Osteoblast (primary cell): ENCODE results near the gene MBP. TPM values are rescaled to one million over a fixed set of nuclear protein-coding genes. Genes with fewer than 3 reads are reported as not detected.

Experiments used
- DNase-seq: peaks from one replicate; pipeline ENCODE4 v3.0.0; 2011; ENCODE audit warnings: low spot score, mixed read lengths; ENCODE audit not compliant: insufficient read length; ENCODE audit errors: missing footprints
- H2AFZ ChIP-seq: 2 replicates; pipeline ENCODE4 v1.6.0; 2011; ENCODE audit warnings: mild to moderate bottlenecking, low read length
- H3K27ac ChIP-seq: 2 replicates; pipeline ENCODE4 v1.5.1; 2011; ENCODE audit warnings: mild to moderate bottlenecking, low read depth, low read length, moderate library complexity
- H3K27me3 ChIP-seq: 2 replicates; pipeline ENCODE4 v1.6.0; 2012; ENCODE audit warnings: mild to moderate bottlenecking, control low read depth, inconsistent platforms, low read length, moderate library complexity; ENCODE audit not compliant: insufficient read depth
- H3K36me3 ChIP-seq: 2 replicates; pipeline ENCODE4 v1.5.1; 2011; ENCODE audit warnings: mild to moderate bottlenecking, low read length, control low read depth, moderate library complexity; ENCODE audit not compliant: insufficient read depth
- H3K4me1 ChIP-seq: 2 replicates; pipeline ENCODE4 v1.5.1; 2011; ENCODE audit warnings: mild to moderate bottlenecking, low read length, control low read depth, moderate library complexity; ENCODE audit not compliant: insufficient read depth
- H3K4me2 ChIP-seq: 2 replicates; pipeline ENCODE4 v1.6.0; 2011; ENCODE audit warnings: mild to moderate bottlenecking, low read length; ENCODE audit not compliant: insufficient read depth
- H3K4me3 ChIP-seq: fragments of 200-600 bp; sonication (generic); 3 replicates; pipeline ENCODE4 v1.5.1; 2012; ENCODE audit warnings: mild to moderate bottlenecking, low read length, inconsistent platforms; ENCODE audit not compliant: insufficient read depth
- H3K79me2 ChIP-seq: 2 replicates; pipeline ENCODE4 v1.6.0; 2012; ENCODE audit warnings: mild to moderate bottlenecking, low read length, control low read depth, inconsistent platforms; ENCODE audit not compliant: insufficient read depth
- H3K9me3 ChIP-seq: 2 replicates; pipeline ENCODE4 v1.5.1; 2011; ENCODE audit warnings: low read depth, low read length, control low read depth
- H4K20me1 ChIP-seq: 2 replicates; pipeline ENCODE4 v1.6.0; 2012; ENCODE audit warnings: mild to moderate bottlenecking, low read length, control low read depth; ENCODE audit not compliant: insufficient read depth
- total RNA-seq: library from RNA; depleted of rRNA; stranded (reverse); fragments of >200 nt; gene quantifications from 2 replicates; pipeline ENCODE4 v1.2.3, GENCODE V29; 2012
- TF ChIP-seq, protein P1 (sequence below): IDR thresholded peaks from 2 replicates; pipeline ENCODE4 v1.5.1; 2011; ENCODE audit warnings: mild to moderate bottlenecking, low read depth, low read length, moderate library complexity; ENCODE audit errors: extremely low read depth

Gene MBP
- total RNA-seq, 1 donor, result 2.2 TPM

GRCh38 chr18:77096936-77097886, 35.4 kb downstream of the MBP start:
- no peaks in the 10 kb centered on the region for H4K20me1 ChIP-seq
- DNase-seq, result no peak
- TF ChIP-seq, protein P1, sequence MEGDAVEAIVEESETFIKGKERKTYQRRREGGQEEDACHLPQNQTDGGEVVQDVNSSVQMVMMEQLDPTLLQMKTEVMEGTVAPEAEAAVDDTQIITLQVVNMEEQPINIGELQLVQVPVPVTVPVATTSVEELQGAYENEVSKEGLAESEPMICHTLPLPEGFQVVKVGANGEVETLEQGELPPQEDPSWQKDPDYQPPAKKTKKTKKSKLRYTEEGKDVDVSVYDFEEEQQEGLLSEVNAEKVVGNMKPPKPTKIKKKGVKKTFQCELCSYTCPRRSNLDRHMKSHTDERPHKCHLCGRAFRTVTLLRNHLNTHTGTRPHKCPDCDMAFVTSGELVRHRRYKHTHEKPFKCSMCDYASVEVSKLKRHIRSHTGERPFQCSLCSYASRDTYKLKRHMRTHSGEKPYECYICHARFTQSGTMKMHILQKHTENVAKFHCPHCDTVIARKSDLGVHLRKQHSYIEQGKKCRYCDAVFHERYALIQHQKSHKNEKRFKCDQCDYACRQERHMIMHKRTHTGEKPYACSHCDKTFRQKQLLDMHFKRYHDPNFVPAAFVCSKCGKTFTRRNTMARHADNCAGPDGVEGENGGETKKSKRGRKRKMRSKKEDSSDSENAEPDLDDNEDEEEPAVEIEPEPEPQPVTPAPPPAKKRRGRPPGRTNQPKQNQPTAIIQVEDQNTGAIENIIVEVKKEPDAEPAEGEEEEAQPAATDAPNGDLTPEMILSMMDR, result no peak
- no peaks in the 10 kb centered on the region for H3K79me2 ChIP-seq
- H3K9me3 ChIP-seq, result no peaks in the 10 kb centered on the region
- H2AFZ ChIP-seq, result peak overlapping the region; percentile 20
- H3K4me1 ChIP-seq, result peaks cover 24% of the 10 kb centered on the region
- H3K27me3 ChIP-seq, result peaks cover 2% of the 10 kb centered on the region
- H3K27ac ChIP-seq, result no peak overlapping the region
- H3K4me2 ChIP-seq, result no peak overlapping the region
- H3K4me3 ChIP-seq, result no peak overlapping the region
- no peaks in the 10 kb centered on the region for H3K36me3 ChIP-seq

GRCh38 chr18:77095391-77096371, 36.9 kb downstream of the MBP start:
- H3K79me2 ChIP-seq, result no peaks in the 10 kb centered on the region
- no peaks in the 10 kb centered on the region for H4K20me1 ChIP-seq
- peaks cover 2% of the 10 kb centered on the region for H3K27me3 ChIP-seq
- no peaks in the 10 kb centered on the region for H3K36me3 ChIP-seq
- no peak overlapping the region for H3K4me2 ChIP-seq
- peaks cover 9% of the 10 kb centered on the region for H3K4me1 ChIP-seq
- no peaks in the 10 kb centered on the region for H3K9me3 ChIP-seq
- DNase-seq, result no peak
- TF ChIP-seq, protein P1, result no peak
- H3K27ac ChIP-seq, result no peak overlapping the region
- H2AFZ ChIP-seq, result no peak overlapping the region
- H3K4me3 ChIP-seq, result no peak overlapping the region

DNA sequence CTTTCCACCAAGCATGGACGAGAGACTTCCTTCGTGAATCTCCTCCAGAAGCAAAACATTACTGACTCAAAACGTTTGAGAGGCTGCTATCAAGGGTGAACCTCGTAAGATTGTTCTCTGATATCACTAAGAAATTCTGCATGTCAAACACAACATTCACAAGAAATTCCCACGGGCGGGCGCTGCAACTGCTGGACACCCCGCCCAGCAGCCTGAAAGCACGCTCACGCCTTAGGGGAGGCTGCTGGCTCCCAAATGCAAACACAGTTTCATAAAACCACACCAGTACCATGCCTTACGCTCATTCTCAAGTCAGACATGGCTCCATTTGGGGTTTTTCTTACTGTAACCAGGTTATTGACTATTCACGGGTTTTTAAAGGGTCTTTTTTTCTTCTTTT, 39.0 kb downstream of the MBP start:
- Histone ChIP-seq H3K4me2 (no peak overlapping the region), H3K36me3 (no peaks in the 10 kb centered on the region), H4K20me1 (no peaks in the 10 kb centered on the region), H3K4me3 (no peak overlapping the region), H2AFZ (no peak overlapping the region), H3K27ac (no peak overlapping the region), H3K79me2 (no peaks in the 10 kb centered on the region), H3K4me1 (peaks cover 5% of the 10 kb centered on the region), H3K27me3 (peaks cover 2% of the 10 kb centered on the region), H3K9me3 (no peaks in the 10 kb centered on the region)
- TF ChIP-seq, protein P1, result no peak
- DNase-seq, result no peak
